BJ (cell line): ENCODE data around the gene MYO18B. TPM values are rescaled to one million over a fixed set of nuclear protein-coding genes. Genes with fewer than 3 reads are reported as not detected.

ENCODE experiments used
- CTCF ChIA-PET: fragments of 350-600 bp; formaldehyde crosslinking; extraction: SDS; loops from one replicate; lab custom pipeline; 2021; ENCODE audit warnings: antibody characterized with exemption, inconsistent platforms; lab: Yijun Ruan, JAX
- POLR2A ChIA-PET: fragments of 300-600 bp; sonication (Branson Sonifier 250); formaldehyde crosslinking; extraction: SDS; loops from one replicate; lab custom pipeline; 2021; ENCODE audit warnings: antibody characterized with exemption; lab: Charles Lee
- DNase-seq: peaks from one replicate; pipeline ENCODE4 v3.0.0-alpha.2; 2011; ENCODE audit warnings: low read depth
- H3K27me3 ChIP-seq: 2 replicates; pipeline ENCODE4 v1.6.0; 2011; ENCODE audit warnings: low read length; ENCODE audit not compliant: control insufficient read depth, insufficient read depth
- H3K36me3 ChIP-seq: 2 replicates; pipeline ENCODE4 v1.5.1; 2011; ENCODE audit warnings: low read length; ENCODE audit not compliant: control insufficient read depth, insufficient read depth
- H3K4me3 ChIP-seq: 2 replicates; pipeline ENCODE4 v1.5.1; 2011; ENCODE audit warnings: low read depth, mild to moderate bottlenecking, control low read depth, low read length
- CTCF ChIP-seq: IDR thresholded peaks from 2 replicates; pipeline ENCODE4 v1.5.1; 2011; ENCODE audit warnings: low read depth, mild to moderate bottlenecking, control low read depth, inconsistent platforms, low read length, moderate library complexity; ENCODE audit not compliant: insufficient read depth
- polyA plus RNA-seq: library from polyadenylated mRNA; depleted of rRNA; stranded (reverse); fragments of >200 nt; gene quantifications from 2 replicates; pipeline ENCODE4 v1.2.3, GENCODE V29; 2011

The MYO18B gene
- polyA plus RNA-seq, 1 experiment, result not detected

GRCh38 chr22:25735650-25736049 lies 6.3 kb upstream of the MYO18B start:
- no peak for DNase-seq
- peaks cover 2% of the 10 kb centered on the region; the same call in 1 of the 2 replicates for H3K27me3 ChIP-seq
- POLR2A ChIA-PET, result no interaction called here
- no peak overlapping the region for H3K4me3 ChIP-seq
- no peaks in the 10 kb centered on the region for H3K36me3 ChIP-seq
- CTCF ChIA-PET, result no interaction called here
- no peak for TF ChIP-seq CTCF

GRCh38 chr22:25736378-25737011 lies 5.5 kb upstream of the MYO18B start:
- ChIA-PET CTCF (no interaction called here), POLR2A (no interaction called here)
- no peak for DNase-seq
- no peak overlapping the region for H3K4me3 ChIP-seq
- H3K36me3 ChIP-seq, result no peaks in the 10 kb centered on the region
- H3K27me3 ChIP-seq, result peaks cover 2% of the 10 kb centered on the region; the same call in 1 of the 2 replicates
- TF ChIP-seq CTCF, result no peak

- ChIA-PET CTCF (no interaction called here), POLR2A (interaction anchor here (0.7 kb wide), 1 partner anchor 294 kb away, joined by 4 read pairs; no protein-coding TSS in a partner anchor)
- Histone ChIP-seq H3K4me3 (no peak overlapping the region), H3K36me3 (no peaks in the 10 kb centered on the region), H3K27me3 (peaks cover 2% of the 10 kb centered on the region; the same call in 1 of the 2 replicates)
- no peak for TF ChIP-seq CTCF
- DNase-seq, result no peak
These were observed 2.2 kb upstream of the MYO18B start for GRCh38 chr22:25739659-25740344.

GRCh38 chr22:25742918-25743708 lies 1.1 kb downstream of the MYO18B start:
- no peaks in the 10 kb centered on the region for H3K27me3 ChIP-seq
- CTCF ChIA-PET, result interaction anchor here (1.1 kb wide), 1 partner anchor 10 kb away, joined by 3 read pairs; no protein-coding TSS in a partner anchor
- POLR2A ChIA-PET, result no interaction called here
- no peaks in the 10 kb centered on the region for H3K36me3 ChIP-seq
- H3K4me3 ChIP-seq, result no peak overlapping the region
- TF ChIP-seq CTCF, result no peak
- DNase-seq, result no peak

- DNase-seq, result no peak
- Histone ChIP-seq H3K27me3 (no peaks in the 10 kb centered on the region), H3K36me3 (no peaks in the 10 kb centered on the region), H3K4me3 (no peak overlapping the region)
- TF ChIP-seq CTCF, result no peak
- POLR2A ChIA-PET, result interaction anchor here (0.6 kb wide), 1 partner anchor 1024 kb away, joined by 3 read pairs; no protein-coding TSS in a partner anchor
- CTCF ChIA-PET, result interaction anchor here (0.6 to 1.2 kb wide), 4 partner anchors 23 to 623 kb away, joined by 3 read pairs; no protein-coding TSS in a partner anchor
These were observed 2.7 kb downstream of the MYO18B start for GRCh38 chr22:25744694-25745093.
